ENCODE measurements around the gene CSRNP2. TPM values are rescaled to one million over a fixed set of nuclear protein-coding genes. Genes with fewer than 3 reads are reported as not detected.

CSRNP2 gene
- total RNA-seq, 1 experiment from 2014 or later: 44.0 TPM

- Histone ChIP-seq H3K36me3 (ENCODE audit: control insufficient read depth, insufficient read depth, low read length) (no peaks in the 10 kb centered on the region), H3K9me3 (no peaks in the 10 kb centered on the region), H3K4me1 (no peaks in the 10 kb centered on the region), H3K27me3 (replicated peaks; ENCODE audit: control insufficient read depth, insufficient read depth, low read length) (no peaks in the 10 kb centered on the region), H3K4me3 (ENCODE audit: low read depth, low read length) (peak within 1 kb of the TSS; percentile 64)
- BruUV-seq (replicated peaks): TSS peak; percentile 91
- H3K4me1 Mint-ChIP-seq (ENCODE audit: low read depth, unreplicated experiment): no peaks in the 10 kb centered on the region
- TF ChIP-seq CTCF (IDR thresholded peaks at IDR 0.05; ENCODE audit: insufficient read depth in 1 of 2, low read depth in 1 of 2, low read length in 1 of 2, severe bottlenecking in 1 of 2, unreplicated experiment in 1 of 2): peak; percentile 93 to 99
- H3K27ac Mint-ChIP-seq (ENCODE audit: unreplicated experiment): peak within 1 kb of the TSS; percentile 96
- POLR2A ChIA-PET: interaction anchor here (0.6 to 1.8 kb wide), 5 partner anchors 20 to 222 kb away, joined by 4 to 16 read pairs (median 7); partner anchors contain the start of genes CSRNP2, DAZAP2 and POU6F1
- H3K27me3 Mint-ChIP-seq (ENCODE audit: insufficient read depth, unreplicated experiment): no peaks in the 10 kb centered on the region
- DNase-seq: peak; percentile 96 to 98
- H3K36me3 Mint-ChIP-seq (ENCODE audit: insufficient read depth, unreplicated experiment): peaks cover 16% of the 10 kb centered on the region
- peak within 1 kb of the TSS; percentile 99 for H3K4me3 Mint-ChIP-seq (ENCODE audit: unreplicated experiment)
- CTCF ChIA-PET: interaction anchor here (0.8 to 1.5 kb wide), 5 partner anchors 22 to 293 kb away, joined by 3 to 4 read pairs (median 4); partner anchors contain the start of genes CSRNP2 and SLC11A2
- intact Hi-C loops (cut with micrococcal nuclease; ENCODE audit: unreplicated experiment): loop anchor here (1.0 to 2.0 kb wide), 7 partner anchors 22 to 293 kb away; partner anchors contain the start of genes CSRNP2, DAZAP2, POU6F1 and SLC11A2
- H3K9me3 Mint-ChIP-seq (ENCODE audit: unreplicated experiment): no peaks in the 10 kb centered on the region
These were observed 35.5 kb downstream of the CSRNP2 start, which contains the start of gene LETMD1 for GRCh38 chr12:51047655-51048540. Gene LETMD1 (plus strand): TSS chr12:51048327. CDS start chr12:51048357, 30 bp downstream.

GRCh38 chr12:51036279-51036678 is 47.1 kb downstream of the CSRNP2 start:
- H3K36me3 ChIP-seq (ENCODE audit: control insufficient read depth, insufficient read depth, low read length): no peaks in the 10 kb centered on the region
- no peak overlapping the region for H3K27ac Mint-ChIP-seq (ENCODE audit: unreplicated experiment)
- no peaks in the 10 kb centered on the region for H3K27me3 ChIP-seq (replicated peaks; ENCODE audit: control insufficient read depth, insufficient read depth, low read length)
- no TSS peak for BruUV-seq (replicated peaks)
- POLR2A ChIA-PET: interaction anchor here (0.6 to 0.8 kb wide), 2 partner anchors 202 to 234 kb away, joined by 4 read pairs; partner anchors contain the start of genes DAZAP2 and SMAGP
- H3K9me3 ChIP-seq: no peaks in the 10 kb centered on the region
- no peaks in the 10 kb centered on the region for H3K4me1 ChIP-seq
- CTCF ChIA-PET: no interaction called here
- no peaks in the 10 kb centered on the region for H3K36me3 Mint-ChIP-seq (ENCODE audit: insufficient read depth, unreplicated experiment)
- H3K27me3 Mint-ChIP-seq (ENCODE audit: insufficient read depth, unreplicated experiment): no peaks in the 10 kb centered on the region
- H3K4me3 Mint-ChIP-seq (ENCODE audit: unreplicated experiment): no peak overlapping the region
- intact Hi-C loops (cut with micrococcal nuclease; ENCODE audit: unreplicated experiment): no loop called here
- H3K4me3 ChIP-seq (ENCODE audit: low read depth, low read length): no peak overlapping the region
- no peak for TF ChIP-seq CTCF (IDR thresholded peaks at IDR 0.05; ENCODE audit: insufficient read depth in 1 of 2, low read depth in 1 of 2, low read length in 1 of 2, severe bottlenecking in 1 of 2, unreplicated experiment in 1 of 2)
- DNase-seq: no peak
- no peaks in the 10 kb centered on the region for H3K9me3 Mint-ChIP-seq (ENCODE audit: unreplicated experiment)
- no peaks in the 10 kb centered on the region for H3K4me1 Mint-ChIP-seq (ENCODE audit: low read depth, unreplicated experiment)

- H3K9me3 ChIP-seq: no peaks in the 10 kb centered on the region
- Mint-ChIP-seq H3K27ac (ENCODE audit: unreplicated experiment) (no peak overlapping the region), H3K4me3 (ENCODE audit: unreplicated experiment) (no peak overlapping the region), H3K9me3 (ENCODE audit: unreplicated experiment) (no peaks in the 10 kb centered on the region), H3K4me1 (ENCODE audit: low read depth, unreplicated experiment) (peaks cover 6% of the 10 kb centered on the region), H3K36me3 (ENCODE audit: insufficient read depth, unreplicated experiment) (no peaks in the 10 kb centered on the region), H3K27me3 (ENCODE audit: insufficient read depth, unreplicated experiment) (no peaks in the 10 kb centered on the region)
- intact Hi-C loops (cut with micrococcal nuclease; ENCODE audit: unreplicated experiment): no loop called here
- ChIA-PET POLR2A (no interaction called here), CTCF (interaction anchor here (0.6 to 0.7 kb wide), 2 partner anchors 461 to 951 kb away, joined by 3 to 4 read pairs; no protein-coding TSS in a partner anchor)
- no TSS peak for BruUV-seq (replicated peaks)
- H3K4me3 ChIP-seq (ENCODE audit: low read depth, low read length): no peak overlapping the region
- H3K4me1 ChIP-seq: peaks cover 9% of the 10 kb centered on the region
- no peaks in the 10 kb centered on the region for H3K36me3 ChIP-seq (ENCODE audit: control insufficient read depth, insufficient read depth, low read length)
- no peak for DNase-seq
- no peak for TF ChIP-seq CTCF (IDR thresholded peaks at IDR 0.05; ENCODE audit: insufficient read depth in 1 of 2, low read depth in 1 of 2, low read length in 1 of 2, severe bottlenecking in 1 of 2, unreplicated experiment in 1 of 2)
- H3K27me3 ChIP-seq (replicated peaks; ENCODE audit: control insufficient read depth, insufficient read depth, low read length): no peaks in the 10 kb centered on the region
These were observed 49.8 kb downstream of the CSRNP2 start for GRCh38 chr12:51033457-51034089.

Measured in Caco-2 (cell line).